Erythroblast (primary cell): ENCODE results near the gene KCMF1.

Experiments used
- GATA1 ChIP-seq: IDR thresholded peaks from 2 replicates; pipeline ENCODE4 v1.6.1; 2011; ENCODE audit warnings: low read depth, mild to moderate bottlenecking, control low read depth, low read length, moderate library complexity
- POLR2A ChIP-seq: IDR thresholded peaks from 2 replicates; pipeline ENCODE4 v1.6.1; 2011; ENCODE audit warnings: mild to moderate bottlenecking, low read length

- no peak for TF ChIP-seq GATA1
- no peak for TF ChIP-seq POLR2A
Observed at GRCh38 chr2:84965192-84965516, 5.8 kb upstream of the KCMF1 start.
